Fibroblast of lung (primary cell): Measurements from ENCODE around the gene MPC2. TPM values are rescaled to one million over a fixed set of nuclear protein-coding genes. Genes with fewer than 3 reads are reported as not detected.

Experiments used
- DNase-seq, 2 donors: peaks; one replicate each; pipeline versions ENCODE4 v3.0.0 to v3.0.0-alpha.2; 2010; ENCODE audit warnings: low read depth in 2 of 2
- H2AFZ ChIP-seq: 2 replicates; pipeline ENCODE4 v1.5.1; 2012; ENCODE audit warnings: low read length, control low read depth, inconsistent platforms
- H3K27ac ChIP-seq: 2 replicates; pipeline ENCODE4 v1.5.1; 2011; ENCODE audit warnings: low read length, control low read depth; ENCODE audit not compliant: insufficient read depth
- H3K27me3 ChIP-seq: 2 replicates; pipeline ENCODE4 v1.5.1; 2011; ENCODE audit warnings: mild to moderate bottlenecking, low read length; ENCODE audit not compliant: control insufficient read depth, insufficient read depth
- H3K36me3 ChIP-seq: 2 replicates; pipeline ENCODE4 v1.5.1; 2011; ENCODE audit warnings: low read length; ENCODE audit not compliant: control insufficient read depth, insufficient read depth
- H3K4me1 ChIP-seq: 2 replicates; pipeline ENCODE4 v1.5.1; 2011; ENCODE audit warnings: low read length; ENCODE audit not compliant: control insufficient read depth, insufficient read depth; ENCODE audit errors: extremely low read depth
- H3K4me2 ChIP-seq: 2 replicates; pipeline ENCODE4 v1.5.1; 2011; ENCODE audit warnings: low read length, control low read depth; ENCODE audit not compliant: insufficient read depth; ENCODE audit errors: extremely low read depth
- H3K4me3 ChIP-seq, 4 experiments: fragments of 200-600 bp in 1 of 4; sonication (generic) in 1 of 4; replicated peaks in 1 of 4; 2 replicates each; pipeline ENCODE4 v1.5.1; 2011 to 2016; ENCODE audit warnings: low read length in 4 of 4, low read depth in 3 of 4, mild to moderate bottlenecking in 3 of 4, control low read depth in 2 of 4, inconsistent platforms in 1 of 4, mixed read lengths in 1 of 4; ENCODE audit not compliant: insufficient read depth in 1 of 4; ENCODE audit errors: control extremely low read depth in 1 of 4
- H3K79me2 ChIP-seq: 2 replicates; pipeline ENCODE4 v1.5.1; 2012; ENCODE audit warnings: mild to moderate bottlenecking, low read length, inconsistent platforms; ENCODE audit not compliant: control insufficient read depth, insufficient read depth
- H3K9ac ChIP-seq: 2 replicates; pipeline ENCODE4 v1.5.1; 2011; ENCODE audit warnings: mild to moderate bottlenecking, low read length, control low read depth; ENCODE audit not compliant: insufficient read depth
- H3K9me3 ChIP-seq: 2 replicates; pipeline ENCODE4 v1.5.1; 2012; ENCODE audit warnings: low read depth, low read length; ENCODE audit not compliant: control insufficient read depth, insufficient read depth
- H4K20me1 ChIP-seq: 2 replicates; pipeline ENCODE4 v1.5.1; 2011; ENCODE audit warnings: low read length; ENCODE audit not compliant: control insufficient read depth, insufficient read depth; ENCODE audit errors: extremely low read depth
- EZH2 ChIP-seq: IDR thresholded peaks from 2 replicates; pipeline ENCODE4 v1.5.1; 2012; ENCODE audit warnings: low read length, control low read depth, mild to moderate bottlenecking; ENCODE audit errors: missing control alignments
- polyA plus RNA-seq, 2 donors: library from polyadenylated mRNA; depleted of rRNA in 1 of 2; stranded (reverse) in 1 of 2; unstranded in 1 of 2; fragments of >200 nt; gene quantifications; 2 replicates each; pipeline ENCODE4 v1.2.1, GENCODE V29; 2011 to 2012; ENCODE audit warnings: missing spikeins in 1 of 2
- total RNA-seq: library from RNA; depleted of rRNA; stranded (reverse); fragments of >200 nt; gene quantifications from 2 replicates; pipeline ENCODE4 v1.2.1, GENCODE V29; 2014
- TF ChIP-seq, protein P1 (sequence below), 2 donors: IDR thresholded peaks in 1 of 2; conservative IDR thresholded peaks in 1 of 2; 1 replicate in 1 of 2; 2 replicates in 1 of 2; pipeline ENCODE4 v1.5.1; 2011 to 2012; ENCODE audit warnings: low read length in 2 of 2, control low read depth in 1 of 2, inconsistent platforms in 1 of 2, low read depth in 1 of 2, mild to moderate bottlenecking in 1 of 2

Gene MPC2
- total and polyA plus RNA-seq, 2 donors (not counting 1 experiment from before 2014, with no cell fraction given) = 35.2 to 58.7 TPM

DNA sequence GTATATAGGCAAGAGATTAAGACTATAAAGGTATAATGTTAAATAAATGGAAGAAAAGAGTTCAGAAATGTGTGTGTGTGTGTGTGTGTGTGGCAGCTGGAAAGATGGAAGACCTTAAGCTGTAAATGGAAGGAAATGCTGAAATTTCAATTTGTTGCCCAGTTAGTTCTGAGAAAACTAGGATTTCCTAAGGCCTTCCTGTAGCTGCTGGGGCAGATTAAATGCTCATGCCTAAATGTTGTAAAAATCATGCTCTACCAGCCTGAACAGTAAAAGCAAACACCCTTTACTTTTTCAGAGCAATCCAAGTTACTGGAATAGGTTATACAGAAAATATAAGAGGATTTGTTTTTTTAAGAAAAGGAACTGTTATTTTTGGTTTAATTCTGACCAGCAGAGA is 31.2 kb downstream of the MPC2 start:
- H3K79me2 ChIP-seq = no peaks in the 10 kb centered on the region
- no peaks in the 10 kb centered on the region for H3K36me3 ChIP-seq
- DNase-seq = peak in 1 of 2 donors; percentile 18
- no peaks in the 10 kb centered on the region for H3K9me3 ChIP-seq
- no peaks in the 10 kb centered on the region for H3K27me3 ChIP-seq
- H3K4me2 ChIP-seq = no peak overlapping the region
- no peak overlapping the region for H2AFZ ChIP-seq
- no peak overlapping the region for H3K9ac ChIP-seq
- H3K4me1 ChIP-seq = no peaks in the 10 kb centered on the region
- no peaks in the 10 kb centered on the region for H4K20me1 ChIP-seq
- H3K4me3 ChIP-seq = no peak overlapping the region
- TF ChIP-seq, protein P1, sequence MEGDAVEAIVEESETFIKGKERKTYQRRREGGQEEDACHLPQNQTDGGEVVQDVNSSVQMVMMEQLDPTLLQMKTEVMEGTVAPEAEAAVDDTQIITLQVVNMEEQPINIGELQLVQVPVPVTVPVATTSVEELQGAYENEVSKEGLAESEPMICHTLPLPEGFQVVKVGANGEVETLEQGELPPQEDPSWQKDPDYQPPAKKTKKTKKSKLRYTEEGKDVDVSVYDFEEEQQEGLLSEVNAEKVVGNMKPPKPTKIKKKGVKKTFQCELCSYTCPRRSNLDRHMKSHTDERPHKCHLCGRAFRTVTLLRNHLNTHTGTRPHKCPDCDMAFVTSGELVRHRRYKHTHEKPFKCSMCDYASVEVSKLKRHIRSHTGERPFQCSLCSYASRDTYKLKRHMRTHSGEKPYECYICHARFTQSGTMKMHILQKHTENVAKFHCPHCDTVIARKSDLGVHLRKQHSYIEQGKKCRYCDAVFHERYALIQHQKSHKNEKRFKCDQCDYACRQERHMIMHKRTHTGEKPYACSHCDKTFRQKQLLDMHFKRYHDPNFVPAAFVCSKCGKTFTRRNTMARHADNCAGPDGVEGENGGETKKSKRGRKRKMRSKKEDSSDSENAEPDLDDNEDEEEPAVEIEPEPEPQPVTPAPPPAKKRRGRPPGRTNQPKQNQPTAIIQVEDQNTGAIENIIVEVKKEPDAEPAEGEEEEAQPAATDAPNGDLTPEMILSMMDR (conservative IDR thresholded peaks at IDR 0.05 in 1 of 2, IDR thresholded peaks at IDR 0.05 in 1 of 2; ENCODE audit: low read depth in 1 of 2, low read length in 2 of 2) = no peak
- no peak for TF ChIP-seq EZH2
- no peak overlapping the region for H3K27ac ChIP-seq

DNA sequence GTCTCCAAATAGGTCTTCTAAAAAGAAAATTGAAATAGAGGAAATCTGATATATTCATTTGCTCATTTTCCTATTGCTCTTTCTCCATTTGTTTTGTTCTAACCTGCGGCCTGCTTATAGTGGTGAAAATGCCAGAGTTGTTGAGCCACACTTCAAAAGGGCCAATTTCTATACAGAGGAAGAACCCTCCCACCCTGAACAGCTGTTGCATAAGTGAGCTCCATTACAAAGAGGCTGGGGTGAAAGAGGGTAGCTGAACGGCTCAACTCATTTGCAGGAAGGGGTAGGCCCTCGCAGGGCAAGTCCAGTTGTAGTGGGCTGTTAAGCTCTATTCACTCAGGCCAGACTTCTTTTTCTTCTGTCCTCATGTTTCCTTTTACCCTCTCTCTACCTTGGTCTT is 31.7 kb downstream of the MPC2 start:
- Histone ChIP-seq H4K20me1 (no peaks in the 10 kb centered on the region), H3K79me2 (no peaks in the 10 kb centered on the region), H3K9me3 (no peaks in the 10 kb centered on the region), H3K36me3 (no peaks in the 10 kb centered on the region), H3K27ac (no peak overlapping the region), H3K9ac (no peak overlapping the region), H3K27me3 (no peaks in the 10 kb centered on the region), H3K4me2 (no peak overlapping the region), H2AFZ (no peak overlapping the region), H3K4me3 (no peak overlapping the region), H3K4me1 (no peaks in the 10 kb centered on the region)
- peak; percentile 44 to 74 for DNase-seq
- TF ChIP-seq EZH2 = no peak
- TF ChIP-seq, protein P1 (conservative IDR thresholded peaks at IDR 0.05 in 1 of 2, IDR thresholded peaks at IDR 0.05 in 1 of 2; ENCODE audit: low read depth in 1 of 2, low read length in 2 of 2) = no peak

DNA sequence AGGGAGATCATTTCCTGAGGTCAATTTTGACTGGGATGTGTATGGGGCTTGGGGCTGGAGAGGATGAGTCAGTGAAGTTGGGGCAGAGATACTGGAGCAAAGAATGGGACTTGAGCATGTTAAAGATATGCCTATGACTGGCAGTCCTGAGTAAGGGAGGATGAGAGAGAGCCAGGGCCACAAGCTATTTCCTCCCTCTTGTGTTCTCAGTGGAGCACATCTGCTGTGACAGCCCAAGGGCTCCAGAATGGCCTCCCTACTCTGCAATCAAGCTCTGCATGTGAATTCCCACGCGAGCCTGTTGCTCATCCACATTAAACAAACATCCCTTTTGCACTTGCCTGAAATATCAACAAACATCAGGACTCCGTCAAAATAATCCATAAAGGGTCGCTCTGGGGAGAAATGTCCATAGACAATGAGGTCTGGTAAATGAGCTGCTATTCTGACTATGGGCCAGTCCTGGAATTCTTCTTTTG is 32.2 kb downstream of the MPC2 start:
- DNase-seq = peak; percentile 72 to 81
- no peak overlapping the region for H3K27ac ChIP-seq
- H3K9me3 ChIP-seq = no peaks in the 10 kb centered on the region

More for the DNA sequence above, 32.2 kb downstream of the MPC2 start:
- H3K4me1 ChIP-seq = no peaks in the 10 kb centered on the region
- TF ChIP-seq EZH2 = no peak
- TF ChIP-seq, protein P1 (conservative IDR thresholded peaks at IDR 0.05 in 1 of 2, IDR thresholded peaks at IDR 0.05 in 1 of 2; ENCODE audit: low read depth in 1 of 2, low read length in 2 of 2) = no peak
- H3K9ac ChIP-seq = no peak overlapping the region
- H2AFZ ChIP-seq = no peak overlapping the region
- no peaks in the 10 kb centered on the region for H4K20me1 ChIP-seq
- H3K4me2 ChIP-seq = peak overlapping the region; percentile 11
- no peak overlapping the region for H3K4me3 ChIP-seq
- H3K36me3 ChIP-seq = no peaks in the 10 kb centered on the region
- H3K79me2 ChIP-seq = no peaks in the 10 kb centered on the region
- H3K27me3 ChIP-seq = no peaks in the 10 kb centered on the region
